Measurements from ENCODE around the gene HMX1. TPM values are rescaled to one million over a fixed set of nuclear protein-coding genes. Genes with fewer than 3 reads are reported as not detected.

The HMX1 gene
- total and polyA plus RNA-seq, 2 experiments from 2014 or later = not detected

DNA sequence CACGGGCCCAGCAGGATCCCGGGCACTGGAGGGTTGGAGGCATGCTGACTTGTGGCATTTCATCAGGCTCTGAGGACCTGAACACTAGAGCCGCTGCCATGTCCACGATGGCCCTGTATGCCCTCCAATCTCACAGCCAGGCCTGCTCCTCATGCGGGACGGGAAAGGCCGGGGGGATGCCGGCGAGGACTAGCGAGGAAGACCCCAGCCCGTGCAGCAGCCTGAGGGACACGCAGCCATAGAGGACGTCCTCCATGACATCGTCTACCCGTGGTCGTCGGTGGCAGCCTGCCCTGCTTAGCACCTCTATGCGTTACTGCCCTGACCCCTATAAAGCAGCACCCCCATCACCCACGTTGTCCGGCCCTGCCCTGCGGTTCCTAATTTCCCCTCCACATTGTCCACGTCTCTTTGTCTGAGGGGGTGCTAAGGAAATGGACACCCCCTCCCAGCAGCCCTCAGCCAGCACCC is 32.6 kb downstream of the HMX1 start:
- H3K4me1 ChIP-seq (ENCODE audit: insufficient read depth) = no peaks in the 10 kb centered on the region
- no peak overlapping the region for H3K4me2 ChIP-seq
- H3K27me3 ChIP-seq = no peaks in the 10 kb centered on the region
- no peaks in the 10 kb centered on the region for H4K20me1 ChIP-seq (ENCODE audit: insufficient read depth, poor library complexity, severe bottlenecking)
- no peak overlapping the region for H3K4me3 ChIP-seq
- no peaks in the 10 kb centered on the region for H3K36me3 ChIP-seq (replicated peaks; ENCODE audit: insufficient read depth, low read depth)
- TF ChIP-seq, protein P1, sequence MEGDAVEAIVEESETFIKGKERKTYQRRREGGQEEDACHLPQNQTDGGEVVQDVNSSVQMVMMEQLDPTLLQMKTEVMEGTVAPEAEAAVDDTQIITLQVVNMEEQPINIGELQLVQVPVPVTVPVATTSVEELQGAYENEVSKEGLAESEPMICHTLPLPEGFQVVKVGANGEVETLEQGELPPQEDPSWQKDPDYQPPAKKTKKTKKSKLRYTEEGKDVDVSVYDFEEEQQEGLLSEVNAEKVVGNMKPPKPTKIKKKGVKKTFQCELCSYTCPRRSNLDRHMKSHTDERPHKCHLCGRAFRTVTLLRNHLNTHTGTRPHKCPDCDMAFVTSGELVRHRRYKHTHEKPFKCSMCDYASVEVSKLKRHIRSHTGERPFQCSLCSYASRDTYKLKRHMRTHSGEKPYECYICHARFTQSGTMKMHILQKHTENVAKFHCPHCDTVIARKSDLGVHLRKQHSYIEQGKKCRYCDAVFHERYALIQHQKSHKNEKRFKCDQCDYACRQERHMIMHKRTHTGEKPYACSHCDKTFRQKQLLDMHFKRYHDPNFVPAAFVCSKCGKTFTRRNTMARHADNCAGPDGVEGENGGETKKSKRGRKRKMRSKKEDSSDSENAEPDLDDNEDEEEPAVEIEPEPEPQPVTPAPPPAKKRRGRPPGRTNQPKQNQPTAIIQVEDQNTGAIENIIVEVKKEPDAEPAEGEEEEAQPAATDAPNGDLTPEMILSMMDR (IDR thresholded peaks at IDR 0.05; ENCODE audit: poor library complexity) = no peak
- no peak overlapping the region for H2AFZ ChIP-seq
- 89% methylated on average over 22 of the region's 22 CpGs for WGBS (ENCODE audit: low lambda C conversion rate, missing lambda C conversion rate)
- no peaks in the 10 kb centered on the region for H3K79me2 ChIP-seq
- no peaks in the 10 kb centered on the region for H3K9me3 ChIP-seq (ENCODE audit: low read depth)
- no peak overlapping the region for H3K27ac ChIP-seq
- no peaks in the 10 kb centered on the region for H3K9me2 ChIP-seq (replicated peaks; ENCODE audit: insufficient read depth)
- DNase-seq (ENCODE audit: low spot score) = no peak

DNA sequence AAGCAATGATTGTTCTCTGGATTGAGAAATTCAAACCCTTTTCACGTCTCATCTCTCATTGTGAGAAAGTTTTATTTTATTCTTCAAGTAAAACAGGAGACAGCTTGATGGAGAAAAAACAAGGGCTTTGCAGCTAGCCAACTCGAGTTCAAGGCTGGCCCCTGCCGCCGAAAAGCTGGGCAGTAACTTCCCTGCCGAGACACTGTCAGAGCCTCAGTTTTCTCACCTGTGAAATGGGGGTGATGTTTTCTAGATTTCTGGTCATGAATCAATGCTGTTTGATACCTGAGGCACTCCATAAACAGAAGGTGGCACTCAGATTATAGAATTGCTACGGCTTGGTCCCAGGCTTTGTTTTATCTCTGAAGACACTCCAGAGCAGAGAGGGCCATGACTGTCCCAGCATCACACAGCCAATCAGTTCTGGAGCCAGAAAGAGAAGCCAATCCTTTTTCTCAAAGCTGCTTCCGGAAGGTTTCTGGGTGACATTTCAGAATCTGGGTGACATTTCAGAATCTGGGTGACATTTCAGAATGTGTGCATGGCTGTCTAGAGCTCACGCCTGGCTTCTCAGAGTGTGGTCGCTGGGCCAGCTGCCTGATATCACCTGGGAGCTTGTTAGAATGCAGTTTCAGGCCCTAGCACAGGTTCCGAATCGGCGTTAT is 33.2 kb downstream of the HMX1 start:
- H3K4me1 ChIP-seq (ENCODE audit: insufficient read depth) = no peaks in the 10 kb centered on the region
- no peaks in the 10 kb centered on the region for H3K79me2 ChIP-seq
- H4K20me1 ChIP-seq (ENCODE audit: insufficient read depth, poor library complexity, severe bottlenecking) = no peaks in the 10 kb centered on the region
- H3K27ac ChIP-seq = no peak overlapping the region
- H3K36me3 ChIP-seq (replicated peaks; ENCODE audit: insufficient read depth, low read depth) = no peaks in the 10 kb centered on the region
- H3K27me3 ChIP-seq = no peaks in the 10 kb centered on the region
- WGBS (ENCODE audit: low lambda C conversion rate, missing lambda C conversion rate) = 87% methylated on average over 12 of the region's 12 CpGs
- H3K9me3 ChIP-seq (ENCODE audit: low read depth) = no peaks in the 10 kb centered on the region
- no peak for TF ChIP-seq EZH2 (IDR thresholded peaks at IDR 0.05; ENCODE audit: borderline replicate concordance)
- no peak for TF ChIP-seq EZH2phosphoT487 (IDR thresholded peaks at IDR 0.05; ENCODE audit: low read depth, severe bottlenecking, unreplicated experiment)
- TF ChIP-seq, protein P1 (IDR thresholded peaks at IDR 0.05; ENCODE audit: poor library complexity) = no peak
- no peaks in the 10 kb centered on the region for H3K9me2 ChIP-seq (replicated peaks; ENCODE audit: insufficient read depth)
- no peak overlapping the region for H3K4me3 ChIP-seq
- no peak for DNase-seq (ENCODE audit: low spot score)
- H3K4me2 ChIP-seq = no peak overlapping the region
- H2AFZ ChIP-seq = no peak overlapping the region

DNA sequence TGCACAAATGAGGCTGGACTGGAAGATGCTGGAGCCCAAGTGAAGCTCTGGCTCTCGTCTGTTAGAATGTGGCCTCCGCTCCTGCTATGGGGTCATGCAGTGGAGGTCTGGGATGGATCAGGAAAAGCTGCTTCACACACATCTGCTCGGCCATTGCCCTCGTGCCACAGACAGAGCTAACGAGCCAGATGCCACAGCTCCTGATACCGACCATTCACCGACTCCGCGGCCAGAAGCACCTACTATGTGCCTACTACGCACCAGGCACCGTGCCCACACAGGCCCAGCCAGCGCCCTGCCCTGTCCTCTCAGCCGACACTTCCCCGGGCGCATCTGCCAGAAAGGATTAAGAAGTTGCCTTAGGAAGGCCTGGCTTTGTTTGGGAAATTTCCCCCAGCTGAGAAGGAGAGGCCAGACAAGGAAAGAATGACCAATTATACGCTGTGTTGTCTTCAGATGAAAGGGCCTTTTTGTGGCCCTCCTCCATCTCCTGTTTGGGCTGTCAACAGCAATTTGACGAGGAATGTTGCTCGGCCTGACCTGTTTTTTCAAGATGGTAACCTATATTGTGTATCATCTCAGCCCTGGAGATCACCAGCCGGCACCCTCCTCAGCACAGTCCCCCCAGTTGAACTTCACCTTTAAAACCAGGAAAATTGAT is 34.3 kb downstream of the HMX1 start:
- H4K20me1 ChIP-seq (ENCODE audit: insufficient read depth, poor library complexity, severe bottlenecking) = no peaks in the 10 kb centered on the region
- no peak overlapping the region for H3K4me3 ChIP-seq
- no peak for DNase-seq (ENCODE audit: low spot score)
- H2AFZ ChIP-seq = no peak overlapping the region
- no peaks in the 10 kb centered on the region for H3K79me2 ChIP-seq
- no peaks in the 10 kb centered on the region for H3K36me3 ChIP-seq (replicated peaks; ENCODE audit: insufficient read depth, low read depth)
- H3K4me2 ChIP-seq = no peak overlapping the region
- no peaks in the 10 kb centered on the region for H3K4me1 ChIP-seq (ENCODE audit: insufficient read depth)
- WGBS (ENCODE audit: low lambda C conversion rate, missing lambda C conversion rate) = 44% methylated on average over 19 of the region's 19 CpGs
- TF ChIP-seq EZH2phosphoT487 (IDR thresholded peaks at IDR 0.05; ENCODE audit: low read depth, severe bottlenecking, unreplicated experiment) = no peak
- H3K9me2 ChIP-seq (replicated peaks; ENCODE audit: insufficient read depth) = no peaks in the 10 kb centered on the region
- H3K27me3 ChIP-seq = no peaks in the 10 kb centered on the region
- H3K9me3 ChIP-seq (ENCODE audit: low read depth) = no peaks in the 10 kb centered on the region
- H3K27ac ChIP-seq = no peak overlapping the region

DNA sequence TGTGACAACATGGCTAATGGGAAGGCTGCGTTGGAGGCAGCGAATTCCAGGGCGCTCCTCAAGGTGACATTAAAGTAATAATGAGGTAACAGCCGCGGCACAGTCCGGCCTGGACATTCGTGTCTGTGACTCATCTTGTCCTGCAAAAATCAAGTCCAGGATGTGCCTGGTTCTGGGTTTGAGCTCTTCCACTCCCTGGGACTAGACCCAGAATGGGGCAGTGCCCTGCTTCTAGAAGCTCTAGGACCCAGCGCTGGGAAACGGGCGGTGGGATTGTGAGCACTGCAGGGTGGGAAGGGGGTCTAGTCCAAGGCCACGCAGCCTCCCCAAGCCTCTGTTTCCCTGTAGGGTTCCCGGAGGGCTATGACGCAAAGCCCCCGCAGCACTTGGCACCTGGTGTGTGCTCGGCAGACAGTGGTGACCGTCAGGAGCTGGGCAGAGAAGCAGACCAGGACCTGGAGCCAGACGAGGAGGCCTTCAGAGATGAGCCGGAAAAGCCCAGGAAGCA is 34.9 kb downstream of the HMX1 start:
- Histone ChIP-seq H4K20me1 (ENCODE audit: insufficient read depth, poor library complexity, severe bottlenecking) (no peaks in the 10 kb centered on the region), H3K4me2 (no peak overlapping the region), H3K4me3 (no peak overlapping the region), H2AFZ (no peak overlapping the region), H3K79me2 (no peaks in the 10 kb centered on the region), H3K27ac (no peak overlapping the region), H3K9me2 (replicated peaks; ENCODE audit: insufficient read depth) (no peaks in the 10 kb centered on the region), H3K4me1 (ENCODE audit: insufficient read depth) (no peaks in the 10 kb centered on the region), H3K36me3 (replicated peaks; ENCODE audit: insufficient read depth, low read depth) (no peaks in the 10 kb centered on the region), H3K27me3 (no peaks in the 10 kb centered on the region), H3K9me3 (ENCODE audit: low read depth) (no peaks in the 10 kb centered on the region)
- no peak for DNase-seq (ENCODE audit: low spot score)
- TF ChIP-seq EZH2phosphoT487 (IDR thresholded peaks at IDR 0.05; ENCODE audit: low read depth, severe bottlenecking, unreplicated experiment) = no peak
- TF ChIP-seq EZH2 (IDR thresholded peaks at IDR 0.05; ENCODE audit: borderline replicate concordance) = no peak
- TF ChIP-seq, protein P1 (IDR thresholded peaks at IDR 0.05; ENCODE audit: poor library complexity) = no peak
- WGBS (ENCODE audit: low lambda C conversion rate, missing lambda C conversion rate) = 77% methylated on average over 16 of the region's 18 CpGs

All from hepatocyte (in vitro differentiated cells).